K562 (cell line): Measurements from ENCODE around the gene CTRB1. TPM values are rescaled to one million over a fixed set of nuclear protein-coding genes. Genes with fewer than 3 reads are reported as not detected.
A peak's percentile ranks its signal among the peaks of the same experiment; 100 is the strongest.

Experiments
- ATAC-seq: fragments of 200-7000 bp; cut with Tn5 transposase; 3 replicates; pipeline ENCODE4 v1.9.1; 2020; ENCODE audit warnings: moderate library complexity
- BruUV-seq: library from RNA; stranded (reverse); fragments of 400-500 nt; replicated peaks from 2 replicates; lab custom pipeline; 2021; lab: Mats Ljungman, UMichigan
- CTCF ChIA-PET: fragments of 300-600 bp; formaldehyde crosslinking; extraction: SDS; loops from one replicate; lab custom pipeline; 2021; ENCODE audit warnings: low intra/inter-chr PET ratio; lab: Yijun Ruan, JAX
- POLR2A ChIA-PET: fragments of 300-600, 350-650 bp; sonication (Branson Sonifier 250); formaldehyde crosslinking; extraction: SDS; loops from one replicate; lab custom pipeline; 2021; ENCODE audit warnings: antibody characterized with exemption, inconsistent platforms; lab: Yijun Ruan, JAX
- DNase-seq, 4 experiments: peaks; one replicate each; pipeline versions ENCODE4 v3.0.0 to v3.0.0-alpha.2; 2011 to 2018; ENCODE audit warnings: low spot score in 3 of 4, mixed read lengths in 3 of 4; ENCODE audit errors: extremely low read depth in 1 of 4
- FAIRE-seq: peaks from 2 replicates; lab custom pipeline; 2011; peaks lifted over from hg19 to GRCh38; lab: Jason Lieb, UNC
- H2AFZ ChIP-seq: 2 replicates; pipeline ENCODE4 v1.6.0; 2011; ENCODE audit warnings: low read depth, low read length, control low read depth, inconsistent platforms
- H3K27ac ChIP-seq: fragments of 200-600 bp; 3 replicates; pipeline ENCODE4 v1.8.0; 2011; ENCODE audit warnings: low read depth, mild to moderate bottlenecking, control low read depth, inconsistent platforms, low read length, moderate library complexity, mixed read lengths; ENCODE audit errors: extremely low read depth
- H3K27me3 ChIP-seq, 2 experiments: fragments of 300-600 bp in 1 of 2; 2 replicates in 1 of 2; 3 replicates in 1 of 2; pipeline versions ENCODE4 v1.6.0 to v1.8.0; 2011; ENCODE audit warnings: inconsistent platforms in 2 of 2, low read length in 2 of 2, mild to moderate bottlenecking in 1 of 2, mixed read lengths in 1 of 2, moderate library complexity in 1 of 2; ENCODE audit not compliant: control insufficient read depth in 2 of 2, insufficient read depth in 2 of 2
- H3K36me3 ChIP-seq: fragments of 300-600 bp; 3 replicates; pipeline ENCODE4 v1.8.0; 2011; ENCODE audit warnings: mild to moderate bottlenecking, low read length, inconsistent platforms; ENCODE audit not compliant: control insufficient read depth, insufficient read depth
- H3K4me1 ChIP-seq, 2 experiments: fragments of 200-600 bp in 1 of 2; replicated peaks in 1 of 2; 2 replicates in 1 of 2; 3 replicates in 1 of 2; pipeline versions ENCODE4 v1.5.1 to v1.8.0; 2011; ENCODE audit warnings: inconsistent platforms in 2 of 2, low read length in 2 of 2, mild to moderate bottlenecking in 1 of 2, mixed read lengths in 1 of 2, moderate library complexity in 1 of 2; ENCODE audit not compliant: control insufficient read depth in 2 of 2, insufficient read depth in 2 of 2
- H3K4me2 ChIP-seq: 2 replicates; pipeline ENCODE4 v1.6.1; 2011; ENCODE audit warnings: low read length, control low read depth, inconsistent platforms, mixed read lengths; ENCODE audit not compliant: insufficient read depth
- H3K4me3 ChIP-seq: fragments of 200-600 bp; sonication (generic), shearing (Covaris generic); 2 replicates; pipeline ENCODE4 v1.5.1; 2016; ENCODE audit warnings: control low read depth, inconsistent platforms
- H3K79me2 ChIP-seq: fragments of 200-600 bp; 3 replicates; pipeline ENCODE4 v1.8.0; 2011; ENCODE audit warnings: low read length, inconsistent platforms; ENCODE audit not compliant: control insufficient read depth, insufficient read depth
- H3K9ac ChIP-seq, 2 experiments: 2 replicates each; pipeline versions ENCODE4 v1.6.0 to v1.6.1; 2011; ENCODE audit warnings: low read depth in 2 of 2, low read length in 2 of 2, control low read depth in 1 of 2, inconsistent platforms in 1 of 2, mild to moderate bottlenecking in 1 of 2, mixed read lengths in 1 of 2; ENCODE audit not compliant: insufficient read depth in 1 of 2
- H3K9me1 ChIP-seq: one replicate; pipeline ENCODE4 v1.6.0; 2011; ENCODE audit warnings: inconsistent platforms, mild to moderate bottlenecking, low read length, moderate library complexity; ENCODE audit not compliant: control insufficient read depth, insufficient read depth
- H3K9me3 ChIP-seq: replicated peaks from 2 replicates; pipeline ENCODE4 v1.5.1; 2011; ENCODE audit warnings: low read depth, low read length, inconsistent platforms; ENCODE audit not compliant: control insufficient read depth, insufficient read depth
- H4K20me1 ChIP-seq: replicated peaks from 2 replicates; pipeline ENCODE4 v1.6.1; 2011; ENCODE audit warnings: low read length, inconsistent platforms, mixed read lengths; ENCODE audit not compliant: control insufficient read depth, insufficient read depth
- ERF ChIP-seq: fragments of 450-650 bp; formaldehyde crosslinking; IDR thresholded peaks from 2 replicates; pipeline ENCODE4 v1.4.0; 2020; ENCODE audit warnings: mild to moderate bottlenecking, mixed read lengths
- ETV1 ChIP-seq: fragments of 450-650 bp; conservative IDR thresholded peaks from 2 replicates; pipeline ENCODE4 v1.6.1; 2016; ENCODE audit warnings: missing genetic modification characterization, control low read depth, low read depth, missing compliant biosample characterization
- POLR2G ChIP-seq: fragments of 200-400 bp; formaldehyde crosslinking; IDR thresholded peaks from 2 replicates; pipeline ENCODE4 v1.6.1; 2017; ENCODE audit warnings: low read depth, mild to moderate bottlenecking, antibody characterized with exemption, low read length, moderate library complexity
- SREBF1 ChIP-seq: fragments of 150-350 bp; IDR thresholded peaks from 2 replicates; pipeline ENCODE4 v1.6.1; 2014; ENCODE audit warnings: antibody characterized with exemption, low read depth, low read length, borderline replicate concordance
- ZBTB9 ChIP-seq: fragments of 450-650 bp; formaldehyde crosslinking; IDR thresholded peaks from 2 replicates; pipeline ENCODE4 v1.4.0; 2020; ENCODE audit warnings: mild to moderate bottlenecking, moderate library complexity
- WGBS: fragments of 100-300 bp; shearing (Covaris generic); methylation state at CpG from one replicate; pipeline ENCODE4 v1.1.6; 2016; ENCODE audit warnings: low coverage, mixed read lengths; ENCODE audit not compliant: insufficient coverage; ENCODE audit errors: missing lambda C conversion rate; 5-methylcytosine and 5-hydroxymethylcytosine counted together
- in situ Hi-C: fragments of 300-500 bp; cut with MboI; formaldehyde crosslinking; loops from 4 replicates; pipeline ENCODE4 v1.15.0; 2018; ENCODE audit warnings: inconsistent platforms, mixed read lengths
- intact Hi-C: fragments of 100-400 bp; cut with micrococcal nuclease; formaldehyde crosslinking; loops from 2 replicates; pipeline ENCODE4 v1.14.2; 2022
- polyA plus RNA-seq, 8 experiments: library from polyadenylated mRNA; depleted of rRNA in 4 of 8; stranded (reverse) in 5 of 8; unstranded in 3 of 8; fragments of >200 nt; fragmentation: Nextera tagmentation in 2 of 8; fragmentation: Illumina TruSeq in 1 of 8; extraction: Ambion mirVana in 2 of 8; extraction: Trizol in 1 of 8; gene quantifications; 2 replicates each; pipeline versions ENCODE4 v1.2.1 to v1.2.3, GENCODE V29; 2011 to 2014; ENCODE audit warnings: inconsistent platforms in 1 of 8, missing spikeins in 1 of 8
- total RNA-seq, 7 experiments: library from RNA; depleted of rRNA in 6 of 7; stranded (reverse); fragments of >200 nt in 6 of 7; fragmentation: Illumina TruSeq in 2 of 7; extraction: Trizol in 2 of 7; gene quantifications; 2 replicates each; pipeline versions ENCODE4 v1.2.1 to v1.2.3, GENCODE V29; 2011 to 2021; ENCODE audit warnings: low replicate concordance in 1 of 7

CTRB1 gene
- total and polyA plus RNA-seq, 9 of the 15 experiments (the other 6 are each of a cell fraction or from before 2014, with no cell fraction given) = 2.3 TPM; not detected in 8

GRCh38 chr16:75229172-75230031 is 10.6 kb downstream of the CTRB1 start:
- in situ Hi-C loops = no loop called here
- H3K27ac ChIP-seq = no peak overlapping the region

More at GRCh38 chr16:75229172-75230031, 10.6 kb downstream of the CTRB1 start:
- Histone ChIP-seq H3K4me2 (no peak overlapping the region), H3K4me1 (peaks cover 0 to 26% of the 10 kb centered on the region in 2 experiments; a peak in 3 of 5 replicates), H3K4me3 (no peak overlapping the region), H3K79me2 (no peaks in the 10 kb centered on the region), H3K9me3 (no peaks in the 10 kb centered on the region), H3K9me1 (peaks cover 8% of the 10 kb centered on the region), H3K27me3 (peaks cover 4 to 9% of the 10 kb centered on the region in 2 experiments; a peak in 3 of 5 replicates), H4K20me1 (0 out of 2 replicates have a peak, but pooled peaks cover 10% of the 10 kb centered on the region), H2AFZ (no peak overlapping the region), H3K9ac (no peak overlapping the region; a peak in 1 of 4 replicates), H3K36me3 (peaks cover 25% of the 10 kb centered on the region; the same call in 2 of the 3 replicates)
- ChIA-PET POLR2A (interaction anchor here (1.0 kb wide), 1 partner anchor 204 kb away, joined by 3 read pairs; the partner anchor contains the start of gene CFDP1), CTCF (no interaction called here)
- WGBS = 92% methylated on average over 37 of the region's 48 CpGs
- no peak for TF ChIP-seq ERF
- no peak for TF ChIP-seq SREBF1
- peak; percentile 31; the same call in 1 of the 2 replicates for TF ChIP-seq POLR2G
- TF ChIP-seq ETV1 (tag) = no peak
- no peak for TF ChIP-seq ZBTB9 (CRISPR knock-in tag)
- ATAC-seq = no peak
- BruUV-seq = no TSS peak
- intact Hi-C loops = loop anchor here (5.0 kb wide), 4 partner anchors 32 to 533 kb away; no protein-coding TSS in a partner anchor
- DNase-seq = no peak
- FAIRE-seq = no peak
